ENCODE data around the gene TRAPPC6A.

Gene TRAPPC6A

DNA sequence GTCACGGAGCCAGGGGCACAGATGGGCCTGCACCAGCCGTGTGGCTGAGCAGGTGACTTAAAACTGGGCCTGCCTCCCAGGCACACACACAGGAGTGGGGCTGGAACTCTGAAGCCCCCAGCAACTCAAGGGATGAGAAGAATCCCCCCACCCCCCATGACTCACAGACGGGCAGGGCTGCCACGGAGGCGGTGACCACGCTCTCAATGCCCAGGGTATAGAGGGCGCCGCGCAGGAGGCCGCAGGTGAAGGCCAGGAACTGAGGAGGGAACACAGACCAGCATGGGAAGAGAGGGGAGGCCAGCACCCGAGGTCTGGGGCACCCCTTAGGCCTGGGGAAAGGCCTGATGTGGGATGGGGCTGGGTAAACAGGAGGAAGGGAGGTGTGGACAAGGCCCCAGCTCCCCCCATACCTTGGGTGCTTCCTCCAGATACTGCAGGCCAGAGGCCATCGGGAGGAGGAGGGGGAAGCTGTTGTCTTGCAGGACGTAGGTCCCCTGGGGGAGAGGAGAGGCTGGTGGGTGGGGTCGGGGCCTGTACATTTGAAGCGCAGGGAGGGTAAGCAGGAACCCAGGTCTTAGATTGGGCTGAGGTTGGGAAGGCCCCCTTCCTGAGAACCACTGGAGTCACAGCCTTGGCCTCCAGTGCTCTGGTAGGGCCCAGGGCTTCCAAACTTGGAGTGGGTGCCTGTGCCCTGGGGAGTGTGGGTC, 14.1 kb downstream of the TRAPPC6A start:
- in situ Hi-C loops (cut with MboI; ENCODE audit: low sequenced_read_pairs): no loop called here

DNA sequence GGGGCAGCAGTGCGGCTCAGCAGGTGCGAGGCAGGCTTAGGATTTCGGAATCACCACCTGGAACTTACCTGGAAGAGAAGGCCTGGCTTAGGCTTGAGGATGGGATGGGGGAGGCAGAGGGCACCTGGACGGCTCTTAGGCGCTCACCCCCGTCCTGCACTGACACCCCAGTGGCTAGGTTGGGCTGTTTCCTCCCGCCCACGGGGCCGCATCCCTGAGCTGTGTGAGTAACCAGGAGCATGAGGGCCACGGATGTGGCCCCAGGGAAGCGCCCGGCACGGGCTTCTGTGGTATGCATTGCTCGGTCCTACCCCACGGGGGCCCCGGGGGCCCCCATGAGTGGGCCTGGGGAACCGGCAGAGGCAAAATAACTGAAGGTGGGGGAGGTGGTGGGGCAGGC, 14.9 kb downstream of the TRAPPC6A start:
- in situ Hi-C loops (cut with MboI; ENCODE audit: low sequenced_read_pairs): no loop called here

DNA sequence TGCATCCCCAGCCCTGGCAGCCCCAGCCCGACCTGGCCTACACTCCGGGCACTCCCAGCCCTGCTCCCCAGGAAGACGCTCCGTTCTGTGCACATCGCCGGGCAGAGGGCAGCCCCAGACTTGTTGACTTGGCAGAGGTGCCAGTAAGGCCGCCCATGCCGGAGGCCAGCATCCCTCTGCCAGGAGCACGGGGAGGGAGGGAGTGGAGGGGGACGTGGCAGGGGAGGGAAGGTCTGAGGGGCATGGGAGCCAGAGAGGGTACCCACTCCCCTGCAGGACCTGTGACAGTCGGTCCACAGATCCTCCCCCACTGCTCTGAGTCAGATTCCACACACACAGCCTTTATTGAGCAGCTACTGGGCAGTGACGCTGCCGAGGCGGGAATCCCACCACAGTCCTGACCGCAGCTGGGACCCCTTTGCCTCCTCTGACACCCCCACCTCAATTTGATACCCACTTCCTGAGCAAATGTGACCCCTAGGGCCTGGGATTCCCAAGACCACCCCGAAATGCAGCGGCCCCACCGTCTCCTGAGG, 15.4 kb downstream of the TRAPPC6A start:
- in situ Hi-C loops (cut with MboI; ENCODE audit: low sequenced_read_pairs): no loop called here

DNA sequence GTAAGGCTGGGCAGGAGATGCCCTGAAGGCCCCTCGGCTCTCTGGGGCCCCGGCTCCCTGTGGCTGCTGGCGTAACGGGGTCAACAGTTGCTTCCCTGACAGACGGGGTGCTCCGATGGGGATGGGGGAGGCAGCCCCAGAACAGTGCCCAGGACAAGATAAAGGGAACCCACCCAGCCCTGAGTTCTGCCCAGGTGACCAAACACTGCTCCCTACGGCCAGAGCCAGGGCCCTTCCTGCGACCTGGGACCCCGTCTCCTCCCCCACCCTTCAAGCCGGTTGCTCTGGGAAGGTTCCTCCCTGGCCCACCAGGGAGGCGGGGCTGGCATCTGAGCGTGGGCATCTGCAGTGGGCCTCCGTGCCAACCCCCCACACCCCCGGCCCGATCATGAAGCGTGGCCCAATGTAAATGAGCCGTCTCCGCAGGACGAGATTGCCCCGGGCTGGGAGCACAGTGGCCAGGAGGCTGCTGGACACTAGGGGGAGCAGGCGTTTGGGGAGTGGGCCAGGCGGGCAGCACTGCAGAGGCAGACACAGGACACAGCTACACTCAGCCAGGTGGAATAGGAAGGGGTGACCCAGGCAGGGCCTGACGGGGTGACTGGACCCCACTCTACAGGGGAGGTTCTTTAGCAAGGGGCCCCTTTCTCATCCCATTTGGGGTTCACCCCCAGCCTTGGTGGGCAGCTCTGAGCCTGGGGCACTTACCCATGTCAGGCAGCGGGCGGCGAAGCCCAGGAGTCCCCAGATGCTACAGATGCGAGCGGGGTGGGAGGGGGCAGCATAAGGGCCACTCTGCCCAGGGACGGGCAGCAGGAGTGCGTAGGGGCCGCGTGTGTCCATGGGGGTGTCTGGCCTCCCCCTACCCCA, 16.1 kb downstream of the TRAPPC6A start:
- in situ Hi-C loops (cut with MboI; ENCODE audit: low sequenced_read_pairs): no loop called here

DNA sequence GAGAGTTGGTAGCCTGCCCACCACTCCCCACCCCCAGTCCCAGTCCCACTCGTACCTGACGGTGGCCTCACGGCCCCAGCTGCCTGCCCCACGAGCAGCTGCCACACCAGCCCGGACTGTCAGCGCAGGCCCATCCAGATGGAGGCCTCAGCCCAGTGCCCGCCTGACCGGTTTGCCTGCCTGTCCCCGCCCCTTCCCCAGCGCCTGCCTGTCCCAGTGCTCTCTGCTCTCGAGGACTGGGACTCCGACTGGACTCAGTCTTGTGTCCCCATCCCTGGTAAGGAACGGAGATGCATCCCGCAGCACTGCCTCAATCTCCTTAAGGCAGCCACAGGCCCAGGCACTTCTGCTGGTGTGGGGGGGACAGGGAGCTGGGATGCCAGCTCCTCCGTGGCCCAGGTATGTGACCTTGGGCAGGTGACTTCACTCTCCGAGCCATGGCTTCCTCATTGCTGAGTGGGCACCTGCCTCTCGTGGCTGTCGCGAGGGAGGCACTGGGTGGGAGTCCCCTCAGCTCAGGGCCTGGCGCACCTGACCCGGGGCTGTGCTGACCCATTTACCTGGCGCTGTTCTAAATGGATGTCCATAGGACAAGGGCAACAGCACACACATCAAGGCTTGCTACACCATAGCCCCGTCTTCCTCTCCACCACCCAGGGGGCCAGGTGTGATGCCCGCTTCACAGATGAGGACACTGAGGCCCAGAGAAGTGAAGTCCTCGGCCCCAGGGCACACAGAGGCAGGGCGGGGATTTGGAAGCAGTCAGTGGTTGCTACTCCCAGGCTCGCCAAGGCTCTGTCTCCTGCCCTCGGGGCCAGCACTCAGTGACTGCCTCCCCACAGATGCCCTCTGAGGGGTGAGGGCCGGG, 16.9 kb downstream of the TRAPPC6A start, which contains the start of gene NKPD1:
TSS of gene NKPD1 (minus strand) at position 113 of the 868 bp plus-strand sequence. CDS start 832 bp downstream, outside the sequence.
- in situ Hi-C loops (cut with MboI; ENCODE audit: low sequenced_read_pairs): no loop called here

DNA sequence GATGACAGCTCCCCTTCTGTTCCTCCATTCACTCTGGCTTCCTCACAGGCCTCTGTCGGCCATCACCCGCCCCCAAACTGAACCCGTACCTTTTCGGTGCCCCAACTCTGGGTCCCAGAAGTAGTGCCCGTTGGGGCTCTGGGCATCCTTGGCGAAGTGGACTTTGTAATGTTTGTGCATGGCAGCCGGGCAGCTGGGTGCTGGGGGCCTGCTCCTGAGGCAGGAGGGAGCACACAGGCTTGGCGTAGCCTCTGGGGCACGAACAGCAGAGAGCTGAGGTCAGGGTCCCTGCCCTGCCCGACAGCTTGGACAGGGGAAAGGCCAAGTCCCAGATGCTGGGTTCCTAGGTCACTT, 18.1 kb downstream of the TRAPPC6A start:
- in situ Hi-C loops (cut with MboI; ENCODE audit: low sequenced_read_pairs): no loop called here

DNA sequence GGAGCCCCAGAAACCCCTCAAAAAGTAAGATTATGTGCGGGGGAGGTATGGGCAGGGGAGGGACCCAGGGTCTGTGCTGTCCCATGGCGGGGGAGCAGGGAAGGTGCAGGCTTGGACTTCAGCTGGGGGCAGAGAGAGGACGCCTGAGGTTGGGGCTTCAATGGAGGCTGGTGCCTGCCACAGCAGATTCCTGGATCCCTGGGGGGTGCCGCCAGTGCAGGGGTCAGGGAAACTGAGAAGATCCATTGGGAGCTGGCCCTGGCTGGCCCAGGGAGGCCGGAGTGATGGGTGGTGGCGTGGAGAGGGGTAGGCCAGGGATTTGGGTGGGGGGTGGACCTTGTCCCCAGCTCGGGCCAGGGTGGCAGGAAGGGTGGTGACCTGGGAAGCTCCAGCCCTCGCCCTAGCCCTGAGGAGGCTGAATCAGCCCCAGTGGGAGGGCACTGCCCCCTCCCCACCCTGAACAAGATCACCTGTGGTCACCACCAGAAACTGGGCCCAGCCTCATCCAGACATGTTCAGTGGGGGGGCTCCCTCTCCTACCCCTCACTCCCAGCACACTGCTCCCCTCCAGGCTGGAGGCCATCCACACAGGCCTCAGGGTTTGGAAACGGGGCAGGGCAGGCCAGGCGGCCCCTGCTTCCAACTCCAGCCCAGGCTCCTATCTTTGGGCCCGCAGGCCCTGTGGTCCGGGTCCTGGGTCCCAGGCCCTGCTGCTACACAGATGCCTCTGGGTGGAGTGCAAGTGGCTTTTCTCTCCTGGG, 18.6 kb downstream of the TRAPPC6A start:
- in situ Hi-C loops (cut with MboI; ENCODE audit: low sequenced_read_pairs): no loop called here

DNA sequence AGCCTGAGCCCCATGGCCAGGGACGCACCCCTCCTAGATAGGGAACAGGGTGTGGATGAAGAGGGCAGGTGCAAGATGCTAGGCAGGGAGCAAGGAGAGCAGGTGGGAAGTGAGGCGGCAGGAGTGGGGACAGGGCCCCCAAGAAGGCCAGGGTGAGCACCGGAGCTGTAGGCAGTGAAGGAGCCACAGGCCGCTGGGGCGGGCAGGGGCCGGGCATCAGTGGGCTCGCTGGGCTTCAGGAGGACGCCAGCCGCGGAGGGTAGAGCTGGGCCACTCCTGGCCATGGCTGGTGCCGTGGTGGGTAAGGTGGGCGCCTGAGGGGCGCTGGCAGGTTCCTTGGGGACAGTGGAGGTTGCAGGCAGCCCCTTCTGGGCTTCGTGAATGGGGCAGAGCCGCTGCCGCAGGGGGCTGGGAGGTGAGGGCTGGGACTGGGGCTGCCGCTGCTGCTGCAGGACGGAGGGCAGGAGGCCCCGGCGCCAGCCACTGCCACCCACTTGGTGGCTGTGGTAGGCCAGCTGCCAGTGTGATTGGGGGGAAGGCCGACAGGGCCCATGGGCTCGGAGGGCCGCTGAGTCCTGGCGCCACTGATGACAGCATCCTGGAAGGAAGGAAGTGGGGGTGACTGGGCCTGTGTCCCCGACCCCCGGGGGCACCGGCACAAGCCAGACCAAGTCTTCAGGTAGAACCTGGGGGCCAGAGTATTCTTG, 19.4 kb downstream of the TRAPPC6A start:
- in situ Hi-C loops (cut with MboI; ENCODE audit: low sequenced_read_pairs): no loop called here

DNA sequence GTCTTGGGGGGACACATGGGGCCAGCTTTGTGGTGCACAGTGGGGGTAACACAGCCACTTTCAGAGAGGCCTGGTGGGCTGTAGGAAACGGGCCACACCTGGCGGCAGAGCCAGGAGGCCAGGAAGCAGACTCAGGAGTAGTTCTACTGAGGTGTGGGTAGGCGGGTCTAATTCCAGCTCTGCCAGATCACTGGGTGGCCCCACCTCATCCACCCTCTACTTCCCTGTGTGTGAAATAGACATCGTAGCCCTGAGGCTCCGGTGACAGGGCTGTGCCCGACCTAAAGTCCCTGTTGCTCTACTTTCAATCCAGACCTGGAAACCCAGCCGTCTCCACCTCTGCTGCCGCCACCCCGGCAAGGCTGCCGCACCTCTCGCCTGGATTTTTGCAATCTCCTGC, 21.3 kb downstream of the TRAPPC6A start:
- in situ Hi-C loops (cut with MboI; ENCODE audit: low sequenced_read_pairs): no loop called here

DNA sequence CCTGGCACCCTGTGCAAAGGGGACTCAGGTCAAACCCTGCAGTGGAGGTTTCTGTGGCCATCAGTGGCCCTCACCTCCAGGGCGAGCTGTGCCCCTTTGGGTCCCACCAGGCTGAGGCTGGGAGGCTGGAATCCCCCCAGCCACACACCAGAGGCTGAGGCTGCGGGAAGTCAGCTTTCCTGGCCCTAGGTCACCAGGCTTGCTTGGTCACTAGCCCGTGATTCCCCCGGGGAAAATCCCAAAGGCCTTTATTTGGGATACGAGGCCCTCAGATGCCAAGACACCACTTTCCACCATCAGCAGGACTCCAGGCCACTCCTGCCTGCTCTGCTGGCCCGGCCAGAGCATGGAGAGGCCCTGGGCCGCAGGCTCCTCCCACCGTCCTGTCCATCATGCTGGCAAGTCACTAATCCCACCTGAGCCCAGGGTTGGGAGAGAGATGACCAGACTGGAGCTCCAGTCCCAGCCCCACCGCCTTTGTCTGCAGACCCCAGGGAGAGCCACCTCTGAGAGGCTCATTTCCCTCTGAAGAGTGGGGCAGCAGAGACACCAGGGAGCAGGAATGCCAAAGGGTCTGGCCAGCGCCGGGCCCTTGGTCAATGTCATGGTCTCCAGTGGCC, 21.9 kb downstream of the TRAPPC6A start:
- in situ Hi-C loops (cut with MboI; ENCODE audit: low sequenced_read_pairs): no loop called here

DNA sequence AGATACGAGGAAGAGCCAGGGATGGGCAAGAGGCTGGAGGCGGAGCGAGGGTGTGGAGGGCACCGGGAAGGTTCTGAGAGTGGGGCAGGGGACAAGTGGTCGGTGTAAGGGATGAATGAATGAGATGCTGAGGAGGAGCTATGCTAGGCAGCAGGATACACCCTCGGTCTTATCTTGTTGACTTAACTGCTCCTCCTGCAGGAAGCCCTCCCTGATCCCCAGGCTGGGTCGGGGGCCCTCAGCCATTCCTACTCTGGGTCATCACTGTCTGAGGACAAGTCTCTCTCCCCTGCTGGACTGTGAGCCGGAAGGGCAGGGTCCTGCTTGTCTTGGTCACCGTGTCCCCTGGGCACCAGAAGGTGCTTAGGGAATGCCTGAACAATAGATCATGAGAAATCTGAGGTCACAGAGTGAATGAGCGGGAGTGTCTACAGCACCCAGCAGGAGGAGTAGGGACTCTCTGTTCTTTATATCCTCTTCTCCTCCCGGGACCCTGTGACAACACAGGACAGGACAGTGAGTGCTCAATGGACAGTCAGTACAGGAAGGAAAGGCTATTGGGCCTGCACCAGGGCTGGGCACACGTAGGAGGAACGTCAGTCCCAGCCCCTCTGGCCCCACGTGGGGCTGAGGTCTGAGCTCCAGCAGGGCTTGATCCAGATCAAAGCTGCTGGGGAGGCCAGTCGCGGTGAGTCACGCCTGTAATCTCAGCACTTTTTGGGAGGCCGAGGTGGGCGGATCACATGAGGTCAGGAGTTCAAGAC, 23.8 kb downstream of the TRAPPC6A start:
- in situ Hi-C loops (cut with MboI; ENCODE audit: low sequenced_read_pairs): no loop called here

DNA sequence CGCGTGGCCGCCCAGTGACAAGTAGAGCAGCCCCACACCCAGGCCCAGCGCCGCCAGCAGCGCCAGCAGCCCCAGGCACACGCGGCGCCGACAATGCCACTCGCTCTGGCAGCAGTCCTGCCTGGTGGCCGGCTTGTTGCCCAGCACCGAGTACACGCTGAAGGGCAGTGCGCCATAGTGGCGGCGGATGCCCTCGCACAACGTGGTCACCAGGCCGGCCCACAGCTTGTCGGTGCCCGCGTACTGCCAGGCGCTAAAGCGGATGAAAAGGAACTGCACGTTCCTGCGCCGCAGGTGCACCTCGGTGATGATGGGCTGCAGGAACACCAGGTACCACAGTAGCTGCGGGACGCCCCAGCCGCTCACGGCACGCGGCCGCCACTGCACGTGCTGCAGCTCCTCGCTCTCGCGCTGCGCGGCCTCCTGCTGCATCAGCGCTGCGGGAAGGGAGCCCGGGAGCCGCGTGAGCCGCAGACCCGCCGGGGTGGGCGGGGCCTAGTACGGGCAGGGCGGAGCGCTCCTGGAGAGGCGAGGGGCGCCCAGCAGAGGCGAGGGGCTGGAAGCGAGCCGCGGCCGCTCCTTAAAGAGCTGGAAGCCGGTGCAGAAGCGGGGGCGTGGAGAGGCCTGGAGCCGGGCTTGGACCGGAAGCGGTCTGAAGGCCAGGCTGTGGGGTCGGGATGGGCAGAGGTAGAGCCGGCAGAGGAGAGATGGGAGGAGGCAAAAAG, 24.5 kb downstream of the TRAPPC6A start:
- in situ Hi-C loops (cut with MboI; ENCODE audit: low sequenced_read_pairs): no loop called here

DNA sequence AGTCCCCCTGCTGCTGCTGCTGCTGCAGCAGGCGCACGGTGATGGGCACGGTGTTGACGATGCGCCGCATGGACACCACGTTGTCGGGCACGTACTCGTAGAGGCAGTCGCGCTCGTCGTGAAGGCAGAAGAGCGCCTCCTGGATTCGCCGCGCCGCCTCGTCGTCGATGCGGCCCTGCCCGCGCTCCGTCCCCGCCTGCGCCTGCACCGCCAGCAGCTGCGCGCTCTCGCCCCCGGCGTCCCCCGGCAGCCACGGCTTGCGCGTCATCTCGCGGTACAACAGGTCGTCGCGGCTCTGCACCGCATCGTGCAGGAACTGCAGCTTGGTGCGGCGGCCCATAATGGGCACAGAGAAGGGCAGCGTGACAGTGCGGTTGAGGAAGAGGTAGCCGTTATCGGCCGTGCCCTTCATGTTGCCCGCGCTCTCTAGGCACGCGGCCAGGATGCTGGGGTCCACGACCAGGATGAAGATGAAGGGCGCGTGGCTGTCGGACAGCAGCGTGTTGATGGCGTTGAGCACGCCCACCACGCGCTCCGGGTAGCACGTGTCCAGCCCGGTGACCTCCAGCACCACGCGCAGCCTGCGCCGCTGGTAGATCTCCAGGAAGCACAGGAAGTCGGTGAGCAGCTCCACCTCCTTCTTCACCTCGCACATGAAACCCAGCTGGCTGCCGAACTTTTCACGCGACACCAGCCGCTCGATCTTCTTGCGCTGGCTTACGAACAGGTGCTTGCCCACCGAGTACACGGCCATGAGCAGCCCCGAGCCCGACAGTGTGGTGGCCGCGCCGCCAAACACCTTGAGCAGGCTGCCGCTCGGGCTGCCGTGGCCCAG, 25.3 kb downstream of the TRAPPC6A start:
- in situ Hi-C loops (cut with MboI; ENCODE audit: low sequenced_read_pairs): no loop called here

DNA sequence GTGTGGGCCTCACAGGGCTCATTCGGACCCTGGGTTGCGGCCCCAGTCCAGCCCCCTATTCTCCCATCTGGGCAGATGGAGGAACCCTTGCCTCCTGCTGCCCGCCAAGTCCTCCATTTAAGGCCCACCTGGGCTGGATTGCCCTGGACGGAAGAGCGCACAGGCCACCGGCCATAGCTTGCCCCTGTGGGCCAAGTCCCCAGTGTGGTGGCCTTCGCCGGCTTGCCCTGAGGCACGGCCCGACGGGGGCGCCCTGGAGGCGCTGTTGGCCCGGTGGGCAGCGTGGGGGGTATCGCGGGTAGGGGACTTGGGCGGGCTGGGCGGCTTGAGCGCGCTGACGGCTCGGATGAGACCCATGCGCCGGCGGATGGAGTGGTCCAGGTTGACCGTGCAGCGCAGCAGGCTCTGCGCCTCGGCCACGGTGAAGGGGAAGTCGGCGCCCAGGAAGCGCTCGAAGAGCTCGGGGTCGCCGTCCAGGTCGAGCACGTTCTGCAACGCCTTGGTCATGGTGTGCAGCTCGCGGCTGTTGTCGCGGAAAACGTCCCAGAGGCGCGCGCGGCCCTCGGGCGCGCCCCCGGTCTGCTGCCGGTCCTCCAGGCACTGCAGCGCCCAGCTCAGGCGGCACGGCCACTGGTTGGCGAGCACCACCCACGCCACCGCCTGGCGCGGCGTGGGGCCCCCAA, 26.1 kb downstream of the TRAPPC6A start:
- in situ Hi-C loops (cut with MboI; ENCODE audit: low sequenced_read_pairs): no loop called here

DNA sequence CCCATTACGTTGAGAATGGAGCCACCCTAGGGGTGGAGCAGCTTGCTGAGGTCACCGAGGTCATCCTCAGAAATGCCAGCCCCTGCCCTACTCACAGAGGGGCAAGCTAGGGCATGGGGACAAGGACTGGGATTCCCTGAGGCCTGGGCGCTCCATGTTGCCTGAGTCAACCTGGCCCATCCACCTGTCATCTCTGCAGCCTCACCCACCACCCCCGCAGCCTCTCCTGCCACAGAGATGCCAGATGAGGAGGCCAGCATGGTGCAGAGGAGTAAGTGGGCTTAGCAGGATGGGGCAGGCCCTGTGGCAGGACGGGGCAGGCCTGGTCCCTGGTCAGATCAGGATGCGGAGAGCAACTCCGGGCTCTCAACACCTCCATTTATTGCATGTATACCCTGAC, 26.7 kb downstream of the TRAPPC6A start:
- in situ Hi-C loops (cut with MboI; ENCODE audit: low sequenced_read_pairs): no loop called here

DNA sequence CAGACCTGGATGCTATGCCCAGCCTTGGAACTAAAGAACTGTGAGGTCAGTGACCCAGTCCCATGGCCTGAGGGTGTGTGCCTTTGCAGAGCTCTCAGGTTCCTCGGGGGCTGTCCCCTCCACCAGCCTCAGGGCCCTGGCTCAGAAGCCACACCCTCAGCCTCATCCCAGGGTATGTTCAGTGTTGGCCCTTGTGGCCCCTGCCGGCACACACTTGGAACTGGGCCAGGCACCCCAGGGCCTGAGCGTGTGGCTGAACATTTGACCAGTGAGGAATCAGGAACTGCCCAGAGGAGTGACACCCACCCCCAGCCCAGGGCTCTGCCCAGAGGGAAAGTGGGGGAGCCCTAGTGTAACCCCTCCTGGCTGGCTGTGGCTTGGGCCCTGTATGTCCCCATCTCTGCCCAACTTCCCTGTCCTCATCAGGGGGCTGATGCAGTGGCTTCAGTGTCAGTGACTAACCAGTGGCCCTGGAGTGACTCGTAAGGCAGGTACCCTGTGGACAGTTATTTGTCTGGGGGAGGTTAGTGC, 27.2 kb downstream of the TRAPPC6A start:
- in situ Hi-C loops (cut with MboI; ENCODE audit: low sequenced_read_pairs): no loop called here
